PFSK-1 (cell line): ENCODE measurements around the gene TMEM30B.

Source experiments
- POLR2AphosphoS5 ChIP-seq: IDR thresholded peaks from 2 replicates; pipeline ENCODE4 v1.6.1; 2012; ENCODE audit warnings: low read depth, mild to moderate bottlenecking, control low read depth, low read length, moderate library complexity
- REST ChIP-seq, 2 experiments: IDR thresholded peaks; 2 replicates each; pipeline versions ENCODE4 v1.6.1 to v1.8.0; 2011 to 2012; ENCODE audit warnings: low read depth in 2 of 2, low read length in 2 of 2, control low read depth in 1 of 2, inconsistent platforms in 1 of 2, mild to moderate bottlenecking in 1 of 2, moderate library complexity in 1 of 2; ENCODE audit not compliant: insufficient read depth in 1 of 2
- SIN3A ChIP-seq: IDR thresholded peaks from 2 replicates; pipeline ENCODE4 v1.6.1; 2012; ENCODE audit warnings: mild to moderate bottlenecking, low read length, moderate library complexity, borderline replicate concordance; ENCODE audit not compliant: insufficient read depth

DNA sequence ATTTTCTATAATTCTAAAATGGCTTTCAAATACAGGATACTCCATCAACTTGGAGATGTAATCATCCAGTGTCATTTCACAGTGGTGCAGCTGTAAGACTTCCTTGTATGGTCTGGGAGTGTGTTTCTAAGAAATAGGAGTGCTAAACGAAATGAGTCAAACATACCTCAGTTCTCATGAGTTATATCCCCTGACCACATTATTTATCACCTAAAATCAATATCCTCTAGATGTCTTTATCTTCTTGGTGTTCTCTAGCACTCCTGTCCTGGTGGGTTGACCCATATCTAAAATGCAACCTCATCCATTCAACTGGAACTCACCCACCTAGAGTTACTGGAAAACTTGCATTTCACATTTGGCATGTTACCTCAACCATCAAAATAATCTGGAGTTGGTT, 33.2 kb downstream of the TMEM30B start:
- TF ChIP-seq SIN3A (no peak), POLR2AphosphoS5 (no peak), REST (IDR thresholded peaks at IDR 0.05; ENCODE audit: insufficient read depth in 1 of 2, low read depth in 2 of 2, low read length in 2 of 2) (no peak)
